Gastroesophageal sphincter (tissue), 4 donors: ENCODE results near the gene PARVG. TPM values are rescaled to one million over a fixed set of nuclear protein-coding genes. Genes with fewer than 3 reads are reported as not detected.

ENCODE experiments used
- ATAC-seq: fragments of 150-250 bp; one replicate; pipeline ENCODE4 v1.9.1; 2016; ENCODE audit warnings: mild to moderate bottlenecking, moderate library complexity
- H3K27ac ChIP-seq, 4 donors: fragments of 200-600 bp; sonication (generic) in 3 of 4; 1 replicate in 3 of 4; 2 replicates in 1 of 4; pipeline ENCODE4 v1.5.1; 2016 to 2019
- H3K27me3 ChIP-seq: fragments of 200-600 bp; sonication (generic); one replicate; pipeline ENCODE4 v1.5.1; 2019
- H3K36me3 ChIP-seq, 2 donors: fragments of 200-600 bp; sonication (generic); one replicate each; pipeline ENCODE4 v1.5.1; 2019; ENCODE audit warnings: control low read depth in 1 of 2
- H3K4me1 ChIP-seq, 3 donors: fragments of 200-600 bp; sonication (generic); 1 replicate in 2 of 3; 2 replicates in 1 of 3; pipeline ENCODE4 v1.5.1; 2016 to 2019; ENCODE audit warnings: control low read depth in 2 of 3
- H3K4me3 ChIP-seq, 2 donors: fragments of 200-600 bp; sonication (generic); one replicate each; pipeline ENCODE4 v1.5.1; 2019; ENCODE audit warnings: mild to moderate bottlenecking in 1 of 2, moderate library complexity in 1 of 2
- H3K9me3 ChIP-seq, 3 donors: fragments of 200-600 bp; sonication (generic); one replicate each; pipeline ENCODE4 v1.5.1; 2017 to 2019; ENCODE audit warnings: control low read depth in 2 of 3
- CTCF ChIP-seq, 4 experiments: fragments of 200-600 bp in 2 of 4; fragments of 450-650 bp in 2 of 4; sonication (generic) in 1 of 4; IDR thresholded peaks; one replicate each; pipeline ENCODE4 v1.5.1; 2017 to 2019; ENCODE audit warnings: antibody characterized with exemption in 4 of 4, mild to moderate bottlenecking in 2 of 4, moderate library complexity in 2 of 4
- EP300 ChIP-seq: sonication (generic); formaldehyde crosslinking; IDR thresholded peaks from one replicate; pipeline ENCODE4 v1.6.1; 2017; ENCODE audit warnings: antibody characterized with exemption, mild to moderate bottlenecking
- POLR2A ChIP-seq, 2 donors: fragments of 450-650 bp; IDR thresholded peaks; one replicate each; pipeline ENCODE4 v1.6.1; 2017; ENCODE audit warnings: antibody characterized with exemption in 2 of 2, mild to moderate bottlenecking in 2 of 2, moderate library complexity in 1 of 2
- POLR2AphosphoS5 ChIP-seq: sonication (generic); formaldehyde crosslinking; IDR thresholded peaks from one replicate; pipeline ENCODE4 v1.6.1; 2017; ENCODE audit warnings: antibody characterized with exemption
- WGBS, 2 donors: methylation state at CpG; one replicate each; pipeline ENCODE4 v1.1.5; 2018; ENCODE audit warnings: low coverage in 1 of 2; 5-methylcytosine and 5-hydroxymethylcytosine counted together
- total RNA-seq, 4 donors: library from RNA; depleted of rRNA; stranded (reverse); fragments of >200 nt; gene quantifications; one replicate each; pipeline ENCODE4 v1.1.0, GENCODE V29; 2016

PARVG gene
- total RNA-seq, 4 donors from 2014 or later = 7.0 to 18.2 (median 11.3) TPM

GRCh38 chr22:44173154-44173553, 7.6 kb upstream of the PARVG start:
- H3K9me3 ChIP-seq = no peaks in the 10 kb centered on the region
- no peak for TF ChIP-seq CTCF (IDR thresholded peaks at IDR 0.05)
- no peak for TF ChIP-seq POLR2A (IDR thresholded peaks at IDR 0.05)
- no peak for TF ChIP-seq EP300
- no peak for TF ChIP-seq POLR2AphosphoS5
- 61% methylated on average over 3 of the region's 10 CpGs; no CpG with 5 or more reads in 1 of the 2 donors for WGBS, 2 donors

DNA sequence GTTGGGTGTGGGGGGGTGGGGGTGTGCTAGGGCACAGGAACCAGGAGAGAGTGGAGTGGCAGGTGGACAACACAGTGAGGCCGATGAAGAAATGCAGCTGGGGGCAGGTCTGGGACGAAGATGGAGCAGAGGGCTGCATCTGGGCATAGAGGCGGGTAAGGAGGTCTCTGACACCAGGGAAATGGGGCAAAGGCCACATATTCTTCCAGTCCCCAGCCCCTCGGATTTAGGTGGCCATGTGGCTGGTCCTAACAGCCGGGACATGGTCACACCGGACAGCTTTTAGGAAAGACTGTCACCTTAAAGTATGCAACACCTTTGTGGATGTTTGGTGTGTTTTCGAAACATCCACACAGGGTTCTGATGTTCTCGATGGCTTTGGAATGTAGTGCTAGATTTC, 5.0 kb upstream of the PARVG start:
- no peaks in the 10 kb centered on the region for H3K9me3 ChIP-seq
- H3K4me3 ChIP-seq = no peak overlapping the region
- ATAC-seq = no peak
- no peaks in the 10 kb centered on the region for H3K4me1 ChIP-seq
- TF ChIP-seq EP300 = no peak
- no peak for TF ChIP-seq CTCF (IDR thresholded peaks at IDR 0.05)
- no peak for TF ChIP-seq POLR2A (IDR thresholded peaks at IDR 0.05)
- TF ChIP-seq POLR2AphosphoS5 = no peak
- WGBS, 2 donors = 77 to 86% methylated on average over 3 to 6 of the region's 8 CpGs
- H3K36me3 ChIP-seq = peaks cover 0 to 3% of the 10 kb centered on the region in 2 donors
- H3K27ac ChIP-seq = no peak overlapping the region
- peaks cover 1% of the 10 kb centered on the region for H3K27me3 ChIP-seq

More at GRCh38 chr22:44173154-44173553, 7.6 kb upstream of the PARVG start:
- Histone ChIP-seq H3K4me1 (no peaks in the 10 kb centered on the region), H3K4me3 (no peak overlapping the region), H3K36me3 (peaks cover 0 to 29% of the 10 kb centered on the region in 2 donors), H3K27me3 (no peaks in the 10 kb centered on the region), H3K27ac (no peak overlapping the region)
- no peak for ATAC-seq

DNA sequence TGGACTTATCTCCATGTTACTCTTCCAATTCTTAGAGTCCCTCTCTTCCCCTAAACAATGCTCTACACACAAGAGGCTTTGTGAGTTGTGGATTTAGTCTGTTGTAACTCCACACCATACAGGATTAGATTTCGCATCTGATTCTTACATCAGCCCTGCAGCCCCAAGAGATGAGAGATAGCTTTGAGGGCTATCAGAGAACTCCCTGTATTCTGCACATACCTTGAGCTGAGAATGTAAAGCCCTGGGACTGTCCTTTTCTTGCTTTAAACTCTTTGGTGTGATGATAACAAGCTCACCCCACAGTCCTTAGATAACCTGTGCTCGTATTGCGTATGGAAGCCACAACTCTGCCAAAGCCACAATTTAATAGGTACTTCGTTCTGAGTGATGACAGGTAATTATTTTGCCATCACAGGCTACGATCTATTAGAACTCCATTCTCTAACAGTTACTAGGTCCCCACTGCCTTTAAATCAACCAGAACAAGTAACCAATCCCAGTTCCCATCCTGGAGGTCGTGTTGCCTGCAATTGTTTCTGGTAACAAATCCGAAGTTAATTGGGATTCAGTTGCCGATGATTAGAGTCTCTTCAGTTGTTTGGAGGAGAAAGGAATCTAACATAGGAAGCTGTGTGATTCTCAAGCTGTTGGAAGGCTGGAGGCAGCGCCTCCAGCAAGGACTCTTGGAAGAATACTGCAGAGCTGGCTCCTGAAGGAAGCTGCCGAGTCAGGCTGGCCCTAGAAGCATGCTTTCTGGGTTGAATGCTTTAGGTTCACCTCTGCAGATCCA, 1.3 kb upstream of the PARVG start:
- no peak for ATAC-seq
- peaks cover 27% of the 10 kb centered on the region for H3K27me3 ChIP-seq
- 43 to 50% methylated on average over 2 to 10 of the region's 10 CpGs for WGBS, 2 donors
- H3K4me1 ChIP-seq = no peaks in the 10 kb centered on the region
- H3K36me3 ChIP-seq = no peaks in the 10 kb centered on the region
- TF ChIP-seq POLR2AphosphoS5 (no peak), EP300 (no peak), POLR2A (IDR thresholded peaks at IDR 0.05) (no peak), CTCF (IDR thresholded peaks at IDR 0.05) (no peak)
- no peaks in the 10 kb centered on the region for H3K9me3 ChIP-seq
- H3K4me3 ChIP-seq = no peak overlapping the region
- H3K27ac ChIP-seq = no peak overlapping the region

- Histone ChIP-seq H3K4me1 (no peaks in the 10 kb centered on the region), H3K4me3 (no peak overlapping the region), H3K36me3 (no peaks in the 10 kb centered on the region), H3K27me3 (peaks cover 29% of the 10 kb centered on the region), H3K27ac (no peak overlapping the region), H3K9me3 (no peaks in the 10 kb centered on the region)
- no peak for TF ChIP-seq POLR2A (IDR thresholded peaks at IDR 0.05)
- 75 to 92% methylated on average over 3 to 5 of the region's 6 CpGs for WGBS, 2 donors
- ATAC-seq = no peak
These were observed 578 bp upstream of the PARVG start for GRCh38 chr22:44179989-44180705.

- H3K36me3 ChIP-seq = no peaks in the 10 kb centered on the region
- no peaks in the 10 kb centered on the region for H3K4me1 ChIP-seq
- H3K27ac ChIP-seq = peak overlapping the region in 3 of 4 donors; percentile 11 to 66 (median 15)
- H3K4me3 ChIP-seq = peak overlapping the region in 1 of 2 donors; percentile 39
- ATAC-seq = peak; percentile 31
- TF ChIP-seq POLR2AphosphoS5 (no peak), CTCF (IDR thresholded peaks at IDR 0.05) (no peak), EP300 (no peak), POLR2A (IDR thresholded peaks at IDR 0.05) (no peak)
- H3K9me3 ChIP-seq = no peaks in the 10 kb centered on the region
- 77 to 84% methylated on average over 11 to 12 of the region's 40 CpGs for WGBS, 2 donors
- peaks cover 37% of the 10 kb centered on the region for H3K27me3 ChIP-seq
These were observed 547 bp downstream of the PARVG start for GRCh38 chr22:44181033-44181911.
